Measurements from ENCODE around the gene DES. TPM values are rescaled to one million over a fixed set of nuclear protein-coding genes. Genes with fewer than 3 reads are reported as not detected.

The DES gene
- total and polyA plus RNA-seq, 9 of the 15 experiments (the other 6 are each of a cell fraction or from before 2014, with no cell fraction given) = 2.5 to 58.9 (median 21.9) TPM

GRCh38 chr2:219423652-219424377 lies 5.6 kb downstream of the DES start (continued):
- no peak for TF ChIP-seq BRF2 (IDR thresholded peaks at IDR 0.05; ENCODE audit: borderline replicate concordance, insufficient read depth, insufficient read length)

DNA sequence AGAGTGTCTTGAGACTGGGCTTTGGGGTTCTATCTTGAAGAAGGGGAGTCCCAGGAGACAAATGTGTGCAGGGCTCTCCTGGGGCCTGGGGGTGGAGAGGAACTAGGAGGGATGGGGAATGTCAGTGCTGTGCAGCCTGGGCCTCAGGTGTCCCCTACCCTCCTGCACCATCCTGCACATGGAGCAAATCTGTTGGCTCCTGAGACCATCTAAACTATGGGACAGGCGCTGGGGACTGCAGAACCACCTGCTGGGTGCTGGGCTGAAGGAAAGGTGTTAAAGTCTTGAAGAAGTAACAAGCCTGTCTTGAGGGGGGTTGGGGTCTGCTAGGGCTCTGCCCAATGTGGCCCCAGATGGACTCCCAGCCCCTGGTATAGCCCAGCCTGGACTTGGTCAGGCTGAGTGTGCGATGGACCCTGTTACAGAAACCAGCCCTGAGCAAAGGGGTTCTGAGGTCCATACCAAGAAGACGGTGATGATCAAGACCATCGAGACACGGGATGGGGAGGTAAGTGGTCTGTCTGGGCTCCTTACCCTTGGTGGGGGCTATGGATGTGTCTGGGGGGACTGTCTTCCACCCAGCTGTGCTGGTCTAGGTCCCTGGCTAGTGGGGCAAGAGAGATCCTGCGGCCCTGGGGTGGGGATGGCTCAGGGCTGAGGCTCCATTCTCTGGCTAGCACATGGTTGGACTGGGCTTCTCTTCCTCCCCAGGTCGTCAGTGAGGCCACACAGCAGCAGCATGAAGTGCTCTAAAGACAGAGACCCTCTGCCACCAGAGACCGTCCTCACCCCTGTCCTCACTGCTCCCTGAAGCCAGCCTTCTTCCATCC lies 7.3 kb downstream of the DES start:
- H3K36me3 ChIP-seq (ENCODE audit: control insufficient read depth, insufficient read depth, low read length) = no peaks in the 10 kb centered on the region
- intact Hi-C loops (cut with micrococcal nuclease) = no loop called here
- in situ Hi-C loops (cut with MboI) = no loop called here
- no peak overlapping the region for H2AFZ ChIP-seq (ENCODE audit: low read depth, low read length)
- POLR2A ChIA-PET = interaction anchor here (0.6 kb wide), 1 partner anchor 62 kb away, joined by 5 read pairs; no protein-coding TSS in a partner anchor
- H3K4me3 ChIP-seq = no peak overlapping the region
- H3K79me2 ChIP-seq (ENCODE audit: control insufficient read depth, insufficient read depth, low read length) = no peaks in the 10 kb centered on the region
- H3K9ac ChIP-seq (ENCODE audit: insufficient read depth in 1 of 2, low read depth in 2 of 2, low read length in 2 of 2) = peak overlapping the region in 1 of 2 experiments; percentile 71; a peak in 2 of 4 replicates
- no peak for DNase-seq (ENCODE audit: extremely low read depth in 1 of 4, low spot score in 3 of 4)
- no peaks in the 10 kb centered on the region for H4K20me1 ChIP-seq (replicated peaks; ENCODE audit: control insufficient read depth, insufficient read depth, low read length)
- H3K9me3 ChIP-seq (replicated peaks; ENCODE audit: control insufficient read depth, insufficient read depth, low read depth, low read length) = no peaks in the 10 kb centered on the region
- H3K4me1 ChIP-seq (replicated peaks in 1 of 2; ENCODE audit: control insufficient read depth in 2 of 2, insufficient read depth in 2 of 2, low read length in 2 of 2) = peaks cover 11 to 14% of the 10 kb centered on the region in 2 experiments; a peak in 4 of 5 replicates
- H3K27me3 ChIP-seq (ENCODE audit: control insufficient read depth in 2 of 2, insufficient read depth in 2 of 2, low read length in 2 of 2) = no peaks in the 10 kb centered on the region
- CTCF ChIA-PET (ENCODE audit: low intra/inter-chr PET ratio) = no interaction called here
- BruUV-seq (replicated peaks) = no TSS peak
- FAIRE-seq = no peak
- no peak overlapping the region for H3K4me2 ChIP-seq (ENCODE audit: insufficient read depth, low read length)
- no peaks in the 10 kb centered on the region for H3K9me1 ChIP-seq (ENCODE audit: control insufficient read depth, insufficient read depth, low read length)
- no peak overlapping the region for H3K27ac ChIP-seq (ENCODE audit: extremely low read depth, low read depth, low read length)
- ATAC-seq = no peak; the same call in 2 of the 3 replicates
- no peak for TF ChIP-seq PRMT5 (CRISPR knock-in tag; IDR thresholded peaks at IDR 0.05)
- TF ChIP-seq SMARCA5 (IDR thresholded peaks at IDR 0.05) = no peak
- no peak for TF ChIP-seq ZNF507 (tag; conservative IDR thresholded peaks at IDR 0.05)
- 37% methylated on average over 8 of the region's 8 CpGs for WGBS (ENCODE audit: insufficient coverage, low coverage, missing lambda C conversion rate)

All from K562 (cell line).